Cardiac muscle cell (in vitro differentiated cells and primary cell): ENCODE results near the gene PEF1. TPM values are rescaled to one million over a fixed set of nuclear protein-coding genes. Genes with fewer than 3 reads are reported as not detected.

Source experiments
- DNase-seq, 2 donors: peaks; one replicate each; pipeline versions ENCODE4 v3.0.0 to v3.0.0-alpha.2; 2010 to 2017; ENCODE audit warnings: low read depth in 1 of 2, low spot score in 1 of 2
- H3K27ac ChIP-seq: fragments of 200-600 bp; sonication (generic); 2 replicates; pipeline ENCODE4 v1.5.1; 2016
- H3K27me3 ChIP-seq: fragments of 200-600 bp; sonication (generic); 2 replicates; pipeline ENCODE4 v1.6.0; 2016; ENCODE audit warnings: control low read depth
- H3K36me3 ChIP-seq: fragments of 200-600 bp; sonication (generic); 2 replicates; pipeline ENCODE4 v1.5.1; 2016; ENCODE audit warnings: control low read depth
- H3K4me1 ChIP-seq: fragments of 200-600 bp; sonication (generic); 2 replicates; pipeline ENCODE4 v1.8.1; 2017; ENCODE audit warnings: low read depth, mild to moderate bottlenecking, mixed run types
- H3K4me3 ChIP-seq: fragments of 200-600 bp; sonication (generic); 2 replicates; pipeline ENCODE4 v1.5.1; 2016; ENCODE audit warnings: mild to moderate bottlenecking
- H3K9me3 ChIP-seq: fragments of 200-600 bp; sonication (generic); 2 replicates; pipeline ENCODE4 v1.5.1; 2017; ENCODE audit warnings: low read depth, mild to moderate bottlenecking, control low read depth
- CTCF ChIP-seq: IDR thresholded peaks from 2 replicates; pipeline ENCODE4 v1.5.1; 2012; ENCODE audit warnings: low read depth, mild to moderate bottlenecking, low read length
- polyA plus RNA-seq: library from polyadenylated mRNA; unstranded; fragments of >200 nt; fragmentation: Nextera tagmentation; extraction: Ambion mirVana; gene quantifications from 2 replicates; pipeline ENCODE4 v1.2.1, GENCODE V29; 2016
- total RNA-seq: library from RNA; depleted of rRNA; stranded (reverse); fragments of >200 nt; gene quantifications from 2 replicates; pipeline ENCODE4 v1.2.3, GENCODE V29; 2016

The PEF1 gene
- total and polyA plus RNA-seq, 2 experiments from 2014 or later = 89.3 to 97.8 TPM

GRCh38 chr1:31580891-31581603 lies 63.6 kb downstream of the PEF1 start:
- no peaks in the 10 kb centered on the region for H3K9me3 ChIP-seq
- DNase-seq = no peak
- no peak overlapping the region for H3K4me3 ChIP-seq
- H3K27me3 ChIP-seq = no peaks in the 10 kb centered on the region
- peaks cover 30% of the 10 kb centered on the region for H3K4me1 ChIP-seq
- H3K27ac ChIP-seq = no peak overlapping the region
- H3K36me3 ChIP-seq = no peaks in the 10 kb centered on the region
- no peak for TF ChIP-seq CTCF

GRCh38 chr1:31580513-31580870 lies 64.2 kb downstream of the PEF1 start:
- H3K4me1 ChIP-seq = peaks cover 30% of the 10 kb centered on the region
- DNase-seq = peak in 1 of 2 donors; percentile 46
- no peak overlapping the region for H3K4me3 ChIP-seq
- no peak overlapping the region for H3K27ac ChIP-seq
- TF ChIP-seq CTCF = no peak
- no peaks in the 10 kb centered on the region for H3K36me3 ChIP-seq
- H3K9me3 ChIP-seq = no peaks in the 10 kb centered on the region
- no peaks in the 10 kb centered on the region for H3K27me3 ChIP-seq

Other genes with a start within 250 kb of the PEF1 start
- gene SERINC2, start 231.7 kb downstream of the PEF1 start, total RNA-seq = 6.7 and 8.1 TPM in 2 replicates
- 13.8 and 14.7 TPM in 2 replicates for gene SERINC2, start 231.7 kb downstream of the PEF1 start, polyA plus RNA-seq
- 10.3 and 11.3 TPM in 2 replicates for gene TINAGL1, start 68.4 kb downstream of the PEF1 start, total RNA-seq
- 4.4 and 9.1 TPM in 2 replicates for gene TINAGL1, start 68.4 kb downstream of the PEF1 start, polyA plus RNA-seq
- gene HCRTR1, start 27.2 kb downstream of the PEF1 start, total RNA-seq = not detected in 2 replicates
- gene HCRTR1, start 27.2 kb downstream of the PEF1 start, polyA plus RNA-seq = not detected in 2 replicates
- 75.8 and 120 TPM in 2 replicates for gene COL16A1, start 59.1 kb upstream of the PEF1 start, total RNA-seq
- 67.7 and 119 TPM in 2 replicates for gene COL16A1, start 59.1 kb upstream of the PEF1 start, polyA plus RNA-seq
- 203 and 309 TPM in 2 replicates for gene ADGRB2, start 119.5 kb upstream of the PEF1 start, total RNA-seq
- gene ADGRB2, start 119.5 kb upstream of the PEF1 start, polyA plus RNA-seq = 95.0 and 109 TPM in 2 replicates
- 1.4 and 7.3 TPM in 2 replicates for gene SPOCD1, start 171.1 kb upstream of the PEF1 start, total RNA-seq
- gene SPOCD1, start 171.1 kb upstream of the PEF1 start, polyA plus RNA-seq = 1.4 and 2.1 TPM in 2 replicates